Neural progenitor cell (in vitro differentiated cells): ENCODE data around the gene ITGAL. TPM values are rescaled to one million over a fixed set of nuclear protein-coding genes. Genes with fewer than 3 reads are reported as not detected.
A peak's percentile ranks its signal among the peaks of the same experiment; 100 is the strongest.

Experiments
- DNase-seq: peaks from one replicate; pipeline ENCODE4 v3.0.0-alpha.2; 2016; ENCODE audit warnings: low spot score
- H2AFZ ChIP-seq: fragments of 200-600 bp; sonication (generic); replicated peaks from 2 replicates; pipeline ENCODE4 v1.6.1; 2016; ENCODE audit warnings: antibody characterized with exemption
- H3F3A ChIP-seq: fragments of 200-600 bp; sonication (generic); 2 replicates; pipeline ENCODE4 v1.6.1; 2016; ENCODE audit warnings: antibody characterized with exemption, low read depth
- H3K27ac ChIP-seq: fragments of 200-600 bp; sonication (generic); 2 replicates; pipeline ENCODE4 v1.5.1; 2016; ENCODE audit warnings: mild to moderate bottlenecking
- H3K27me3 ChIP-seq: fragments of 200-600 bp; sonication (generic); 2 replicates; pipeline ENCODE4 v1.6.1; 2016; ENCODE audit warnings: mild to moderate bottlenecking, moderate library complexity
- H3K36me3 ChIP-seq: fragments of 200-600 bp; sonication (generic); 2 replicates; pipeline ENCODE4 v1.5.1; 2016
- H3K4me1 ChIP-seq: fragments of 200-600 bp; sonication (generic); 2 replicates; pipeline ENCODE4 v1.6.1; 2016; ENCODE audit warnings: mixed run types
- H3K4me2 ChIP-seq: fragments of 200-600 bp; sonication (generic); 2 replicates; pipeline ENCODE4 v1.6.1; 2016
- H3K4me3 ChIP-seq: fragments of 200-600 bp; sonication (generic); 2 replicates; pipeline ENCODE4 v1.5.1; 2016
- H3K79me2 ChIP-seq: fragments of 200-600 bp; sonication (generic); 2 replicates; pipeline ENCODE4 v1.6.1; 2016; ENCODE audit warnings: low read depth
- H3K9ac ChIP-seq: fragments of 200-600 bp; sonication (generic); 2 replicates; pipeline ENCODE4 v1.6.1; 2016
- H3K9me3 ChIP-seq: fragments of 200-600 bp; sonication (generic); 2 replicates; pipeline ENCODE4 v1.5.1; 2016; ENCODE audit warnings: low read depth
- H4K20me1 ChIP-seq: fragments of 200-600 bp; sonication (generic); 2 replicates; pipeline ENCODE4 v1.6.1; 2016; ENCODE audit warnings: low read depth
- H3K27ac Mint-ChIP-seq: 3 replicates; pipeline ENCODE4 v1.8.0; 2021; ENCODE audit warnings: mixed read lengths
- H3K27me3 Mint-ChIP-seq: 2 replicates; pipeline ENCODE4 v1.8.0; 2022; ENCODE audit warnings: low read depth, mild to moderate bottlenecking, inconsistent platforms, moderate library complexity, mixed read lengths; ENCODE audit not compliant: insufficient read depth
- H3K36me3 Mint-ChIP-seq: 3 replicates; pipeline ENCODE4 v1.8.0; 2021; ENCODE audit warnings: mixed read lengths
- H3K4me1 Mint-ChIP-seq: 3 replicates; pipeline ENCODE4 v1.8.0; 2021; ENCODE audit warnings: mixed read lengths
- H3K4me3 Mint-ChIP-seq: 3 replicates; pipeline ENCODE4 v1.8.0; 2021; ENCODE audit warnings: mild to moderate bottlenecking, moderate library complexity, mixed read lengths
- H3K9me3 Mint-ChIP-seq: 3 replicates; pipeline ENCODE4 v1.8.0; 2020; ENCODE audit warnings: mixed read lengths
- CTCF ChIP-seq: fragments of 200-600 bp; sonication (generic); IDR thresholded peaks from 2 replicates; pipeline ENCODE4 v1.5.1; 2017; ENCODE audit warnings: antibody characterized with exemption, mild to moderate bottlenecking
- EZH2 ChIP-seq: fragments of 200-600 bp; sonication (generic); IDR thresholded peaks from 2 replicates; pipeline ENCODE4 v1.6.1; 2017; ENCODE audit warnings: antibody characterized with exemption, mild to moderate bottlenecking, moderate library complexity
- EZH2phosphoT487 ChIP-seq: fragments of 200-600 bp; sonication (generic); IDR thresholded peaks from 2 replicates; pipeline ENCODE4 v1.6.1; 2017; ENCODE audit warnings: antibody characterized with exemption
- microRNA-seq: library from miRNA; unstranded; fragments of <30 nt; microRNA quantifications from one replicate; pipeline ENCODE4, GENCODE V29; 2016
- small RNA-seq: library from RNA; depleted of rRNA; stranded (forward); fragments of <200 nt; gene quantifications from one replicate; pipeline ENCODE3, GENCODE V24; 2015
- total RNA-seq: library from RNA; depleted of rRNA; stranded (reverse); fragments of >200 nt; gene quantifications from 2 replicates; pipeline ENCODE4 v1.2.3, GENCODE V29; 2015; ENCODE audit warnings: low replicate concordance

ITGAL gene
- total RNA-seq, 1 donor from 2014 or later = not detected

- Histone ChIP-seq H3K79me2 (no peaks in the 10 kb centered on the region), H3K9ac (peak within 1 kb of the TSS; percentile 53), H3K4me3 (peak within 1 kb of the TSS; percentile 72), H3K4me1 (peaks cover 10% of the 10 kb centered on the region), H4K20me1 (peaks cover 3% of the 10 kb centered on the region), H3K27me3 (no peaks in the 10 kb centered on the region), H3K36me3 (no peaks in the 10 kb centered on the region), H3K4me2 (peak within 1 kb of the TSS; percentile 93), H2AFZ (peak within 1 kb of the TSS; percentile 90), H3K27ac (peak within 1 kb of the TSS; percentile 67), H3F3A (peaks cover 32% of the 10 kb centered on the region), H3K9me3 (no peaks in the 10 kb centered on the region)
- Mint-ChIP-seq H3K27ac (peak within 1 kb of the TSS; percentile 98), H3K27me3 (peaks cover 7% of the 10 kb centered on the region), H3K9me3 (no peaks in the 10 kb centered on the region), H3K36me3 (no peaks in the 10 kb centered on the region), H3K4me1 (peaks cover 17% of the 10 kb centered on the region), H3K4me3 (peak within 1 kb of the TSS; percentile 95)
- DNase-seq = peak; percentile 96
- TF ChIP-seq CTCF (no peak), EZH2 (no peak), EZH2phosphoT487 (no peak)
Observed at GRCh38 chr16:30571445-30572322, 99.1 kb downstream of the ITGAL start, which contains the start of gene ZNF688. Gene ZNF688 (minus strand): TSS chr16:30571714. CDS start chr16:30571629, 85 bp downstream.

Small RNA genes within 50 kb of the gene (microRNA-seq; reads per million reads assigned to microRNA genes)
- not detected for gene MIR4518

Small RNA genes within 50 kb of the gene (small RNA-seq; reads per million reads assigned to genes)
- gene MIR4518 (not detected), gene RF00019 (not detected), gene RNU7-61P (not detected)

Other genes with a start within 250 kb of the ITGAL start
- 1.9 and 4.0 TPM in 2 replicates for gene NPIPB13, start 224.3 kb upstream of the ITGAL start, total RNA-seq
- 30.4 and 55.1 TPM in 2 replicates for gene CD2BP2, start 117.4 kb upstream of the ITGAL start, total RNA-seq
- 8.2 and 23.4 TPM in 2 replicates for gene TBC1D10B, start 102.2 kb upstream of the ITGAL start, total RNA-seq
- gene MYL11, start 97.9 kb upstream of the ITGAL start, total RNA-seq = 0.68 and 4.1 TPM in 2 replicates
- gene SEPTIN1, start 90.2 kb upstream of the ITGAL start, total RNA-seq = 1.1 TPM in 1 of 2 replicates, not detected in the other
- gene ZNF48, start 77.3 kb upstream of the ITGAL start, total RNA-seq = 39.3 and 41.8 TPM in 2 replicates
- gene ZNF771, start 65.1 kb upstream of the ITGAL start, total RNA-seq = 6.0 and 17.7 TPM in 2 replicates
- 30.4 and 47.9 TPM in 2 replicates for gene DCTPP1, start 42.7 kb upstream of the ITGAL start, total RNA-seq
- gene SEPHS2, start 26.9 kb upstream of the ITGAL start, total RNA-seq = 9.0 and 13.9 TPM in 2 replicates
- 15.5 and 49.9 TPM in 2 replicates for gene ZNF768, start 53.8 kb downstream of the ITGAL start, total RNA-seq
- 7.0 and 14.5 TPM in 2 replicates for gene ZNF747, start 62.1 kb downstream of the ITGAL start, total RNA-seq
- 3.6 and 12.6 TPM in 2 replicates for gene ZNF764, start 85.6 kb downstream of the ITGAL start, total RNA-seq
- gene ZNF688, start 99.0 kb downstream of the ITGAL start, total RNA-seq = 3.6 and 6.2 TPM in 2 replicates
- 17.8 and 19.5 TPM in 2 replicates for gene ZNF785, start 113.0 kb downstream of the ITGAL start, total RNA-seq
- 9.2 and 15.3 TPM in 2 replicates for gene ZNF689, start 137.6 kb downstream of the ITGAL start, total RNA-seq
- gene PRR14, start 178.2 kb downstream of the ITGAL start, total RNA-seq = 3.5 and 14.6 TPM in 2 replicates
- gene FBRS, start 185.7 kb downstream of the ITGAL start, total RNA-seq = 3.6 and 20.5 TPM in 2 replicates
- gene SRCAP, start 226.4 kb downstream of the ITGAL start, total RNA-seq = 4.6 and 8.8 TPM in 2 replicates